ENCODE data around the gene BCL10.
"Not testable (repeated sequence)": the region's sequence is repeated elsewhere in the genome, so short reads cannot be mapped to it uniquely, and the experiment has no call there.

Gene BCL10

GRCh38 chr1:85262985-85263384 lies 13.4 kb downstream of the BCL10 start:
- no peak for DNase-seq

GRCh38 chr1:85259912-85260274 lies 16.5 kb downstream of the BCL10 start:
- DNase-seq = no peak

- peak; percentile 97 for DNase-seq
These were observed 17.1 kb downstream of the BCL10 start, which contains the start of gene C1orf52 for GRCh38 chr1:85259118-85259911. Gene C1orf52 (minus strand): TSS chr1:85259662. CDS start chr1:85259633, 29 bp downstream.

GRCh38 chr1:85258536-85259117 lies 17.8 kb downstream of the BCL10 start:
- no peak for DNase-seq

GRCh38 chr1:85249042-85249441 lies 27.4 kb downstream of the BCL10 start:
- not testable (repeated sequence) for DNase-seq

- no peak for DNase-seq
These were observed 30.5 kb downstream of the BCL10 start for GRCh38 chr1:85245891-85246290.

- DNase-seq = no peak
These were observed 31.0 kb downstream of the BCL10 start for GRCh38 chr1:85245456-85245855.

GRCh38 chr1:85244271-85245061 lies 32.0 kb downstream of the BCL10 start:
- no peak for DNase-seq

- no peak for DNase-seq
These were observed 33.1 kb downstream of the BCL10 start for GRCh38 chr1:85243372-85243771.

- DNase-seq = no peak
These were observed 35.8 kb downstream of the BCL10 start for GRCh38 chr1:85240643-85241042.

- no peak for DNase-seq
These were observed 36.2 kb downstream of the BCL10 start for GRCh38 chr1:85240174-85240601.

- DNase-seq = no peak
These were observed 38.8 kb downstream of the BCL10 start for GRCh38 chr1:85237613-85238012.

- no peak for DNase-seq
These were observed 46.0 kb downstream of the BCL10 start for GRCh38 chr1:85230305-85230977.

GRCh38 chr1:85229574-85230097 lies 46.8 kb downstream of the BCL10 start:
- DNase-seq = no peak

- DNase-seq = no peak
These were observed 47.5 kb downstream of the BCL10 start for GRCh38 chr1:85228972-85229371.

GRCh38 chr1:85225624-85226380 lies 50.6 kb downstream of the BCL10 start:
- DNase-seq = no peak

GRCh38 chr1:85224734-85225623 lies 51.5 kb downstream of the BCL10 start:
- DNase-seq = no peak

GRCh38 chr1:85224295-85224694 lies 52.1 kb downstream of the BCL10 start:
- DNase-seq = no peak

- no peak for DNase-seq
These were observed 53.1 kb downstream of the BCL10 start for GRCh38 chr1:85223334-85223733.

- DNase-seq = no peak
These were observed 55.7 kb downstream of the BCL10 start for GRCh38 chr1:85220756-85221201.
